ENCODE results near the gene REXO2. TPM values are rescaled to one million over a fixed set of nuclear protein-coding genes. Genes with fewer than 3 reads are reported as not detected.

REXO2 gene
- total RNA-seq, 2 experiments from 2014 or later: 59.9 to 65.0 TPM

GRCh38 chr11:114432893-114433292 is 6.4 kb upstream of the REXO2 start:
- H2AFZ ChIP-seq (ENCODE audit: low read length): no peak overlapping the region
- no peak overlapping the region for H3K4me3 ChIP-seq (ENCODE audit: low read depth, low read length, poor library complexity, severe bottlenecking)
- no peaks in the 10 kb centered on the region for H4K20me1 ChIP-seq (ENCODE audit: insufficient read depth, low read length)
- ChIA-PET CTCF (ENCODE audit: unreplicated experiment) (no interaction called here), POLR2A (interaction anchor here (0.9 kb wide), 1 partner anchor 15 kb away, joined by 3 read pairs; no protein-coding TSS in a partner anchor)
- H3K36me3 ChIP-seq (ENCODE audit: insufficient read depth, low read length): no peaks in the 10 kb centered on the region
- H3K9me3 ChIP-seq (ENCODE audit: low read length): no peaks in the 10 kb centered on the region
- H3K9me2 ChIP-seq (ENCODE audit: insufficient read depth, low read length): 0 out of 2 replicates have a peak, but pooled peaks cover under 1% of the 10 kb centered on the region
- H3K79me2 ChIP-seq (ENCODE audit: insufficient read depth, low read depth, low read length): no peaks in the 10 kb centered on the region
- DNase-seq (ENCODE audit: low spot score): no peak
- TF ChIP-seq, protein P1, sequence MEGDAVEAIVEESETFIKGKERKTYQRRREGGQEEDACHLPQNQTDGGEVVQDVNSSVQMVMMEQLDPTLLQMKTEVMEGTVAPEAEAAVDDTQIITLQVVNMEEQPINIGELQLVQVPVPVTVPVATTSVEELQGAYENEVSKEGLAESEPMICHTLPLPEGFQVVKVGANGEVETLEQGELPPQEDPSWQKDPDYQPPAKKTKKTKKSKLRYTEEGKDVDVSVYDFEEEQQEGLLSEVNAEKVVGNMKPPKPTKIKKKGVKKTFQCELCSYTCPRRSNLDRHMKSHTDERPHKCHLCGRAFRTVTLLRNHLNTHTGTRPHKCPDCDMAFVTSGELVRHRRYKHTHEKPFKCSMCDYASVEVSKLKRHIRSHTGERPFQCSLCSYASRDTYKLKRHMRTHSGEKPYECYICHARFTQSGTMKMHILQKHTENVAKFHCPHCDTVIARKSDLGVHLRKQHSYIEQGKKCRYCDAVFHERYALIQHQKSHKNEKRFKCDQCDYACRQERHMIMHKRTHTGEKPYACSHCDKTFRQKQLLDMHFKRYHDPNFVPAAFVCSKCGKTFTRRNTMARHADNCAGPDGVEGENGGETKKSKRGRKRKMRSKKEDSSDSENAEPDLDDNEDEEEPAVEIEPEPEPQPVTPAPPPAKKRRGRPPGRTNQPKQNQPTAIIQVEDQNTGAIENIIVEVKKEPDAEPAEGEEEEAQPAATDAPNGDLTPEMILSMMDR (conservative IDR thresholded peaks at IDR 0.05; ENCODE audit: low read length): no peak
- TF ChIP-seq EZH2phosphoT487 (IDR thresholded peaks at IDR 0.05; ENCODE audit: borderline replicate concordance, low read depth, low read length): no peak
- intact Hi-C loops (cut with micrococcal nuclease; ENCODE audit: unreplicated experiment): no loop called here
- no peak overlapping the region for H3K27ac ChIP-seq (ENCODE audit: low read depth, low read length, poor library complexity, severe bottlenecking)
- H3K4me2 ChIP-seq (ENCODE audit: low read length): no peak overlapping the region
- BruUV-seq (replicated peaks): no TSS peak
- H3K4me1 ChIP-seq (ENCODE audit: insufficient read depth, low read length, poor library complexity, severe bottlenecking): no peaks in the 10 kb centered on the region

DNA sequence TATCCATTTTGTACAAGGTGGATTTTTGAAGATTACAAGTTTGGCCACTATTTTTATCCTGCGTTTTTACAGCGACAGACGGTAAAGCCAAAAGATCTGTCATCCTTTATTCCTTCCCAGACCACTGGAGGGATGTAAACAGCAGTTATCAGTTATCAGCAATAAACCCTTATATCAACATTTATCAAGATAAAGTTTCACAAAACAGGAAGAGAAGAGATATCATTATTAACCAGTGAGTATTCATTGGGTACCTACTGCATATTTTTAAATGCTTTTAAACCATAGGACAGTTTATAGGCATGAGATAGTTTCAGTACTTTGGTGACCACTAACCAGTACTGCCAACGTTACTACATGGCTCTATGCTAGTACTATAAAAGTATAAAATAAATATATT is 5.9 kb upstream of the REXO2 start:
- peaks cover under 1% of the 10 kb centered on the region for H3K4me1 ChIP-seq (ENCODE audit: insufficient read depth, low read length, poor library complexity, severe bottlenecking)
- CTCF ChIA-PET (ENCODE audit: unreplicated experiment): no interaction called here
- no peaks in the 10 kb centered on the region for H4K20me1 ChIP-seq (ENCODE audit: insufficient read depth, low read length)
- intact Hi-C loops (cut with micrococcal nuclease; ENCODE audit: unreplicated experiment): no loop called here
- H3K4me3 ChIP-seq (ENCODE audit: low read depth, low read length, poor library complexity, severe bottlenecking): no peak overlapping the region
- H3K27ac ChIP-seq (ENCODE audit: low read depth, low read length, poor library complexity, severe bottlenecking): no peak overlapping the region
- no peak overlapping the region for H3K4me2 ChIP-seq (ENCODE audit: low read length)
- BruUV-seq (replicated peaks): no TSS peak
- POLR2A ChIA-PET: no interaction called here
- H2AFZ ChIP-seq (ENCODE audit: low read length): no peak overlapping the region
- no peaks in the 10 kb centered on the region for H3K9me3 ChIP-seq (ENCODE audit: low read length)
- TF ChIP-seq EZH2phosphoT487 (IDR thresholded peaks at IDR 0.05; ENCODE audit: borderline replicate concordance, low read depth, low read length): no peak
- TF ChIP-seq, protein P1 (conservative IDR thresholded peaks at IDR 0.05; ENCODE audit: low read length): no peak
- 0 out of 2 replicates have a peak, but pooled peaks cover 3% of the 10 kb centered on the region for H3K9me2 ChIP-seq (ENCODE audit: insufficient read depth, low read length)
- DNase-seq (ENCODE audit: low spot score): no peak
- H3K36me3 ChIP-seq (ENCODE audit: insufficient read depth, low read length): no peaks in the 10 kb centered on the region
- H3K79me2 ChIP-seq (ENCODE audit: insufficient read depth, low read depth, low read length): no peaks in the 10 kb centered on the region

DNA sequence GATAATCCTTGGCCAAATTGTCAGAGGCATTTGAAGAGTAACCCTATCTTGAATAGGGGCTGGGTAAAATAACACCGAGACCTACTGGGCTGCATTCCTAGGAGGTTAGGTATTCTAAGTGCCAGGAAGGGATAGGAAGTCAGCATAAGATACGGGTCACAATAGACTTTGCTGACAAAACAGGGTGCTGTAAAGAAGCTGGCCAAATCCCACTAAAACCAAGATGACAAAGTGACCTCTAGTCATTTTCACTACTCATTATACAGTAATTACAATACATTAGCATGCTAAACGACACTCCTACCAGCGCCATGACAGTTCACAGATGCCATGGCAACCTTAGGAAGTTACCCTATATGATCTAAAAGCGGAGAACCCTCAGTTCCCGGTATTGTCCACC is 964 bp upstream of the REXO2 start:
- Histone ChIP-seq H2AFZ (ENCODE audit: low read length) (peak overlapping the region; percentile 96; the same call in 1 of the 2 replicates), H3K36me3 (ENCODE audit: insufficient read depth, low read length) (no peaks in the 10 kb centered on the region), H3K9me2 (ENCODE audit: insufficient read depth, low read length) (0 out of 2 replicates have a peak, but pooled peaks cover 3% of the 10 kb centered on the region), H3K9me3 (ENCODE audit: low read length) (no peaks in the 10 kb centered on the region), H3K4me2 (ENCODE audit: low read length) (peak overlapping the region; percentile 62; the same call in 1 of the 2 replicates), H4K20me1 (ENCODE audit: insufficient read depth, low read length) (no peaks in the 10 kb centered on the region), H3K4me1 (ENCODE audit: insufficient read depth, low read length, poor library complexity, severe bottlenecking) (peaks cover 21% of the 10 kb centered on the region), H3K79me2 (ENCODE audit: insufficient read depth, low read depth, low read length) (peaks cover 16% of the 10 kb centered on the region; the same call in 1 of the 2 replicates), H3K4me3 (ENCODE audit: low read depth, low read length, poor library complexity, severe bottlenecking) (no peak overlapping the region), H3K27ac (ENCODE audit: low read depth, low read length, poor library complexity, severe bottlenecking) (no peak overlapping the region)
- no peak for DNase-seq (ENCODE audit: low spot score)
- ChIA-PET POLR2A (interaction anchor here (0.6 to 1.3 kb wide), 2 partner anchors 44 to 48 kb away, joined by 4 read pairs; no protein-coding TSS in a partner anchor), CTCF (ENCODE audit: unreplicated experiment) (no interaction called here)
- TF ChIP-seq EZH2phosphoT487 (IDR thresholded peaks at IDR 0.05; ENCODE audit: borderline replicate concordance, low read depth, low read length): no peak
- TF ChIP-seq, protein P1 (conservative IDR thresholded peaks at IDR 0.05; ENCODE audit: low read length): no peak
- no TSS peak for BruUV-seq (replicated peaks)
- intact Hi-C loops (cut with micrococcal nuclease; ENCODE audit: unreplicated experiment): no loop called here
